HL-60 (cell line): Measurements from ENCODE around the gene PPP1R36.

Experiments
- GABPA ChIP-seq: IDR thresholded peaks from 2 replicates; pipeline ENCODE4 v1.6.1; 2012; ENCODE audit warnings: low read depth
- POLR2AphosphoS5 ChIP-seq: IDR thresholded peaks from 2 replicates; pipeline ENCODE4 v1.6.1; 2012; ENCODE audit warnings: low read depth
- TF ChIP-seq, protein P1 (sequence below): IDR thresholded peaks from one replicate; pipeline ENCODE4 v1.5.1; 2011; ENCODE audit warnings: low read length, control low read depth, inconsistent platforms; ENCODE audit not compliant: insufficient read depth
- TF ChIP-seq, protein P2 (sequence below): IDR thresholded peaks from 2 replicates; pipeline ENCODE4 v1.6.1; 2012; ENCODE audit warnings: low read depth; ENCODE audit not compliant: insufficient replicate concordance

DNA sequence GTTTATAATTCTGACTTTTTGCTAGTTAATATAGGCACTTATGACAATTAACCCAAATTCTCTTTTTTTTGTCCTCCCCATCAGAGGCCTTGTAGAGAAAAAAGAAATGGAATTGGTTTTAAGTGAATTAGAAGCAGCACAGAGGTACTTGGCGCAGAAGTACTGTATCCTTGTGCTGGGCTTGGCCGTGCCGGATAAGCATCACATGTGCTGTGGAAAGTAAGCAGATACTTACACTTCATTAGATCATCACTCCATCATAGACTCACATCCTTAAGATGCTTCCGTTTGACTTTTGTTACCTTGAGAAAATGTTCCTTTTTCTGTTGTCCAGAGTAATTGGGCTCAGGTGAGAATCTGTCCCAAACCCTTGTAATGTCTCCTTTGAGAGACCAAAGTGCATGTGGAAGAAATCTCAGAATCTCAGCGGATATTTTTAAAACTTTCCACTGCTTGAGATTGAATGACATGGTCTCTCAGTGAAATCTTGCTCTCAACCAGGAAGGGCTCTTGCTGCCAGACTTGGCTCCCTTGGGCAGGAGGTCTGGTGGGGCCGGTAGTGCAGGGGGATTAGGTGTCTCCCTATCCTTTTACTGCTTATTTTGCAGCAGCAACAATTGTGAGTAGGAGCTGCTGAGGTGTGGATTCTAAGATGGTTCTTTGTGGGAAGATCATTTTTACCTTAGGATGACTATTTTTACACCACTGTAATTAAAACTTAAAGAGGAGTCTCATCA, 24.8 kb downstream of the PPP1R36 start:
- TF ChIP-seq, protein P1, sequence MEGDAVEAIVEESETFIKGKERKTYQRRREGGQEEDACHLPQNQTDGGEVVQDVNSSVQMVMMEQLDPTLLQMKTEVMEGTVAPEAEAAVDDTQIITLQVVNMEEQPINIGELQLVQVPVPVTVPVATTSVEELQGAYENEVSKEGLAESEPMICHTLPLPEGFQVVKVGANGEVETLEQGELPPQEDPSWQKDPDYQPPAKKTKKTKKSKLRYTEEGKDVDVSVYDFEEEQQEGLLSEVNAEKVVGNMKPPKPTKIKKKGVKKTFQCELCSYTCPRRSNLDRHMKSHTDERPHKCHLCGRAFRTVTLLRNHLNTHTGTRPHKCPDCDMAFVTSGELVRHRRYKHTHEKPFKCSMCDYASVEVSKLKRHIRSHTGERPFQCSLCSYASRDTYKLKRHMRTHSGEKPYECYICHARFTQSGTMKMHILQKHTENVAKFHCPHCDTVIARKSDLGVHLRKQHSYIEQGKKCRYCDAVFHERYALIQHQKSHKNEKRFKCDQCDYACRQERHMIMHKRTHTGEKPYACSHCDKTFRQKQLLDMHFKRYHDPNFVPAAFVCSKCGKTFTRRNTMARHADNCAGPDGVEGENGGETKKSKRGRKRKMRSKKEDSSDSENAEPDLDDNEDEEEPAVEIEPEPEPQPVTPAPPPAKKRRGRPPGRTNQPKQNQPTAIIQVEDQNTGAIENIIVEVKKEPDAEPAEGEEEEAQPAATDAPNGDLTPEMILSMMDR: no peak
- TF ChIP-seq GABPA (no peak), POLR2AphosphoS5 (no peak)
- TF ChIP-seq, protein P2, sequence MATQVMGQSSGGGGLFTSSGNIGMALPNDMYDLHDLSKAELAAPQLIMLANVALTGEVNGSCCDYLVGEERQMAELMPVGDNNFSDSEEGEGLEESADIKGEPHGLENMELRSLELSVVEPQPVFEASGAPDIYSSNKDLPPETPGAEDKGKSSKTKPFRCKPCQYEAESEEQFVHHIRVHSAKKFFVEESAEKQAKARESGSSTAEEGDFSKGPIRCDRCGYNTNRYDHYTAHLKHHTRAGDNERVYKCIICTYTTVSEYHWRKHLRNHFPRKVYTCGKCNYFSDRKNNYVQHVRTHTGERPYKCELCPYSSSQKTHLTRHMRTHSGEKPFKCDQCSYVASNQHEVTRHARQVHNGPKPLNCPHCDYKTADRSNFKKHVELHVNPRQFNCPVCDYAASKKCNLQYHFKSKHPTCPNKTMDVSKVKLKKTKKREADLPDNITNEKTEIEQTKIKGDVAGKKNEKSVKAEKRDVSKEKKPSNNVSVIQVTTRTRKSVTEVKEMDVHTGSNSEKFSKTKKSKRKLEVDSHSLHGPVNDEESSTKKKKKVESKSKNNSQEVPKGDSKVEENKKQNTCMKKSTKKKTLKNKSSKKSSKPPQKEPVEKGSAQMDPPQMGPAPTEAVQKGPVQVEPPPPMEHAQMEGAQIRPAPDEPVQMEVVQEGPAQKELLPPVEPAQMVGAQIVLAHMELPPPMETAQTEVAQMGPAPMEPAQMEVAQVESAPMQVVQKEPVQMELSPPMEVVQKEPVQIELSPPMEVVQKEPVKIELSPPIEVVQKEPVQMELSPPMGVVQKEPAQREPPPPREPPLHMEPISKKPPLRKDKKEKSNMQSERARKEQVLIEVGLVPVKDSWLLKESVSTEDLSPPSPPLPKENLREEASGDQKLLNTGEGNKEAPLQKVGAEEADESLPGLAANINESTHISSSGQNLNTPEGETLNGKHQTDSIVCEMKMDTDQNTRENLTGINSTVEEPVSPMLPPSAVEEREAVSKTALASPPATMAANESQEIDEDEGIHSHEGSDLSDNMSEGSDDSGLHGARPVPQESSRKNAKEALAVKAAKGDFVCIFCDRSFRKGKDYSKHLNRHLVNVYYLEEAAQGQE: no peak
